ENCODE data around the gene KCTD5. TPM values are rescaled to one million over a fixed set of nuclear protein-coding genes. Genes with fewer than 3 reads are reported as not detected.
A peak's percentile ranks its signal among the peaks of the same experiment; 100 is the strongest.

The KCTD5 gene
- total and polyA plus RNA-seq, 5 experiments from 2014 or later = 10.8 to 25.5 (median 18.4) TPM

- H3K9me3 Mint-ChIP-seq = peaks cover 0 to under 1% (median 0%) of the 10 kb centered on the region in 9 donors
- POLR2A ChIA-PET = interaction anchor here (0.7 to 1.2 kb wide), 3 partner anchors 15 to 112 kb away, joined by 3 to 5 read pairs (median 5); no protein-coding TSS in a partner anchor
- H3K36me3 Mint-ChIP-seq = peaks cover 23 to 79% (median 29%) of the 10 kb centered on the region in 3 donors
- H3K4me1 Mint-ChIP-seq = peaks cover 46 to 72% (median 55%) of the 10 kb centered on the region in 4 donors
- H3K4me3 Mint-ChIP-seq = peak overlapping the region in 8 of 10 donors; percentile 1 to 81 (median 20)
- peak in 1 of 10 donors; percentile 59 for DNase-seq
- H3K27ac Mint-ChIP-seq = peak overlapping the region in 9 of 10 donors; percentile 29 to 99 (median 70)
- no peaks in the 10 kb centered on the region for H3K27me3 Mint-ChIP-seq
- ATAC-seq = no peak
Observed at GRCh38 chr16:2756288-2757015, 74.1 kb downstream of the KCTD5 start.

GRCh38 chr16:2757344-2757743 is 75.0 kb downstream of the KCTD5 start:
- Mint-ChIP-seq H3K36me3 (peaks cover 25 to 88% (median 38%) of the 10 kb centered on the region in 3 donors), H3K27ac (peak overlapping the region in 5 of 10 donors; percentile 15 to 80 (median 34)), H3K4me3 (no peak overlapping the region), H3K4me1 (peaks cover 40 to 78% (median 58%) of the 10 kb centered on the region in 4 donors), H3K27me3 (no peaks in the 10 kb centered on the region), H3K9me3 (no peaks in the 10 kb centered on the region)
- ATAC-seq = no peak
- DNase-seq = no peak
- POLR2A ChIA-PET = interaction anchor here (0.7 to 1.2 kb wide), 3 partner anchors 18 to 111 kb away, joined by 3 to 5 read pairs (median 5); no protein-coding TSS in a partner anchor

Other genes with a start within 250 kb of the KCTD5 start
- gene TEDC2, start 222.4 kb upstream of the KCTD5 start, total RNA-seq = under 1 TPM in 1 of 2 experiments, not detected in 1; 0.96 TPM
- under 1 TPM in 2 of 3 donors, not detected in 1; 0.52 to 0.76 TPM for gene TEDC2, start 222.4 kb upstream of the KCTD5 start, polyA plus RNA-seq
- gene NTN3, start 211.2 kb upstream of the KCTD5 start, total RNA-seq = not detected
- gene NTN3, start 211.2 kb upstream of the KCTD5 start, polyA plus RNA-seq = not detected
- 10 to 100 TPM; 13.4 to 17.3 TPM for gene TBC1D24, start 207.4 kb upstream of the KCTD5 start, total RNA-seq
- gene TBC1D24, start 207.4 kb upstream of the KCTD5 start, polyA plus RNA-seq = 1 to 10 TPM; 2.6 to 3.0 (median 2.6) TPM
- gene ATP6V0C, start 168.6 kb upstream of the KCTD5 start, total RNA-seq = 100 to 1,000 TPM; 116 to 123 TPM
- gene ATP6V0C, start 168.6 kb upstream of the KCTD5 start, polyA plus RNA-seq = 10 to 100 TPM; 74.9 to 84.9 (median 77.6) TPM
- 100 to 1,000 TPM; 103 to 107 TPM for gene AMDHD2, start 162.2 kb upstream of the KCTD5 start, total RNA-seq
- 10 to 100 TPM; 15.2 to 17.4 (median 16.4) TPM for gene AMDHD2, start 162.2 kb upstream of the KCTD5 start, polyA plus RNA-seq
- 1 to 10 TPM; 1.6 to 2.1 TPM for gene CEMP1, start 151.1 kb upstream of the KCTD5 start, total RNA-seq
- gene CEMP1, start 151.1 kb upstream of the KCTD5 start, polyA plus RNA-seq = 1 to 10 TPM in 2 of 3 donors, under 1 TPM in 1; 0.81 to 6.0 (median 2.8) TPM
- 10 to 100 TPM; 66.1 to 69.7 TPM for gene PDPK1, start 144.5 kb upstream of the KCTD5 start, total RNA-seq
- 10 to 100 TPM; 27.1 to 44.7 (median 28.6) TPM for gene PDPK1, start 144.5 kb upstream of the KCTD5 start, polyA plus RNA-seq
- gene PRSS27, start 37.7 kb downstream of the KCTD5 start, total RNA-seq = 1 to 10 TPM in 1 of 2 experiments, under 1 TPM in 1; 0.81 to 1.2 TPM
- under 1 TPM in 1 of 3 donors, not detected in 2; 0.06 TPM for gene PRSS27, start 37.7 kb downstream of the KCTD5 start, polyA plus RNA-seq
- 100 to 1,000 TPM; 927 to 965 TPM for gene SRRM2, start 70.1 kb downstream of the KCTD5 start, total RNA-seq
- 100 to 1,000 TPM in 1 of 3 donors, 10 to 100 TPM in 2; 25.5 to 110 (median 62.4) TPM for gene SRRM2, start 70.1 kb downstream of the KCTD5 start, polyA plus RNA-seq
- 100 to 1,000 TPM; 121 to 137 TPM for gene ELOB, start 94.8 kb downstream of the KCTD5 start, total RNA-seq
- 100 to 1,000 TPM; 230 to 301 (median 288) TPM for gene ELOB, start 94.8 kb downstream of the KCTD5 start, polyA plus RNA-seq
- gene PRSS33, start 105.0 kb downstream of the KCTD5 start, total RNA-seq = not detected
- under 1 TPM in 1 of 3 donors, not detected in 2; 0.99 TPM for gene PRSS33, start 105.0 kb downstream of the KCTD5 start, polyA plus RNA-seq
- gene PRSS41, start 115.9 kb downstream of the KCTD5 start, total RNA-seq = not detected
- gene PRSS41, start 115.9 kb downstream of the KCTD5 start, polyA plus RNA-seq = not detected
- 1 to 10 TPM; 2.0 to 2.9 TPM for gene PRSS21, start 134.7 kb downstream of the KCTD5 start, total RNA-seq
- 10 to 100 TPM in 1 of 3 donors, 1 to 10 TPM in 2; 1.5 to 14.7 (median 3.2) TPM for gene PRSS21, start 134.7 kb downstream of the KCTD5 start, polyA plus RNA-seq
- not detected for gene ZG16B, start 147.8 kb downstream of the KCTD5 start, total RNA-seq
- not detected for gene ZG16B, start 147.8 kb downstream of the KCTD5 start, polyA plus RNA-seq
- not detected for gene PRSS22, start 175.6 kb downstream of the KCTD5 start, total RNA-seq
- not detected for gene PRSS22, start 175.6 kb downstream of the KCTD5 start, polyA plus RNA-seq
- gene FLYWCH2, start 200.7 kb downstream of the KCTD5 start, total RNA-seq = 10 to 100 TPM; 22.2 to 26.0 TPM
- gene FLYWCH2, start 200.7 kb downstream of the KCTD5 start, polyA plus RNA-seq = 10 to 100 TPM; 18.0 to 28.8 (median 26.5) TPM
- 100 to 1,000 TPM; 109 to 113 TPM for gene FLYWCH1, start 229.4 kb downstream of the KCTD5 start, total RNA-seq
- 10 to 100 TPM in 2 of 3 donors, 1 to 10 TPM in 1; 5.9 to 18.4 (median 13.5) TPM for gene FLYWCH1, start 229.4 kb downstream of the KCTD5 start, polyA plus RNA-seq